GM12891 (cell line): ENCODE results near the gene LNPEP.

Experiments used
- DNase-seq: peaks from one replicate; pipeline ENCODE4 v3.0.0; 2011; ENCODE audit warnings: low spot score; ENCODE audit not compliant: insufficient read length
- FAIRE-seq: peaks from 2 replicates; lab custom pipeline; 2011; peaks lifted over from hg19 to GRCh38; lab: Jason Lieb, UNC
- PAX5 ChIP-seq: IDR thresholded peaks from 2 replicates; pipeline ENCODE4 v1.6.1; 2011; ENCODE audit warnings: low read length, moderate library complexity, mild to moderate bottlenecking; ENCODE audit not compliant: insufficient read depth, severe bottlenecking
- POLR2A ChIP-seq: IDR thresholded peaks from 2 replicates; pipeline ENCODE4 v1.6.1; 2011; ENCODE audit warnings: low read depth, low read length, control low read depth
- POLR2AphosphoS5 ChIP-seq: IDR thresholded peaks from 2 replicates; pipeline ENCODE4 v1.6.1; 2011; ENCODE audit warnings: low read depth, low read length, control low read depth
- POU2F2 ChIP-seq: IDR thresholded peaks from 2 replicates; pipeline ENCODE4 v1.6.1; 2011; ENCODE audit warnings: low read depth, mild to moderate bottlenecking, control low read depth, low read length, moderate library complexity
- SPI1 ChIP-seq: IDR thresholded peaks from 2 replicates; pipeline ENCODE4 v1.6.1; 2011; ENCODE audit warnings: low read depth, low read length, control low read depth
- TAF1 ChIP-seq: IDR thresholded peaks from 2 replicates; pipeline ENCODE4 v1.6.1; 2011; ENCODE audit warnings: low read depth, low read length, control low read depth

LNPEP gene

DNA sequence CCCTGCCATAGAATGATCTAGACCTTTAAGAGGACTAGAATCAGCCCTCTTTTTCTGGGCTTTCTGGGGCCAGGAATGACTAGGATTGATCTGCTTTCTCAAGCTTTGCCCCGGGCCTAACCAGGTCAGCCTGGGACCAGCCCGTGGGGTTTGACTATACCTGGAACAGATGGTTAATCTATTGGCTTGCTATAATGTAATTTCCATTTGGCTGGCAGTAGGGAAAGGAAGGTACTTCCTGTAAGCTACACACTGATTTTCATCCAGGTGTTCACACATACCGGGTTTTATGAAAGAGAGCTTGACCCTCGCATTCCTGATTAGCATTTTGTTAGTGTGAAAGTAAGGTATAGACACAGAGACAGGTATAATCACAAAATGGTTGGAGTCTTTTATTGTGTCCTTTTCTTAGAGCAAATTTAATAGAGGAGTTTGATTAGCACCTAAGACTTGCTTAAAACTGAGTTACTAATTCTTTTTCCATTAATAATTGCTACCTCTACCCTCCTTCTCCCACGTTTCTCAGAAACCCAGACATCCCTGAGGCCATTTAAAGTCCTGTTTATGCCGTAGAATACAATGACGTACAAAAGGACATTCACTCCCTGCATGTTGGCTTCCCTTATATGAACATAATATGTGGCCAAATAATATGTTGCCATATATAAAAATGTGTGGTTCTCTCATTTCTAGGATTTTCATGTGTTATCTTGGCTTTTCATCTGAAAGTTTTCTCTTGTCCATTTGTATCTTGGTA, 17.3 kb downstream of the LNPEP start:
- no peak for FAIRE-seq

DNA sequence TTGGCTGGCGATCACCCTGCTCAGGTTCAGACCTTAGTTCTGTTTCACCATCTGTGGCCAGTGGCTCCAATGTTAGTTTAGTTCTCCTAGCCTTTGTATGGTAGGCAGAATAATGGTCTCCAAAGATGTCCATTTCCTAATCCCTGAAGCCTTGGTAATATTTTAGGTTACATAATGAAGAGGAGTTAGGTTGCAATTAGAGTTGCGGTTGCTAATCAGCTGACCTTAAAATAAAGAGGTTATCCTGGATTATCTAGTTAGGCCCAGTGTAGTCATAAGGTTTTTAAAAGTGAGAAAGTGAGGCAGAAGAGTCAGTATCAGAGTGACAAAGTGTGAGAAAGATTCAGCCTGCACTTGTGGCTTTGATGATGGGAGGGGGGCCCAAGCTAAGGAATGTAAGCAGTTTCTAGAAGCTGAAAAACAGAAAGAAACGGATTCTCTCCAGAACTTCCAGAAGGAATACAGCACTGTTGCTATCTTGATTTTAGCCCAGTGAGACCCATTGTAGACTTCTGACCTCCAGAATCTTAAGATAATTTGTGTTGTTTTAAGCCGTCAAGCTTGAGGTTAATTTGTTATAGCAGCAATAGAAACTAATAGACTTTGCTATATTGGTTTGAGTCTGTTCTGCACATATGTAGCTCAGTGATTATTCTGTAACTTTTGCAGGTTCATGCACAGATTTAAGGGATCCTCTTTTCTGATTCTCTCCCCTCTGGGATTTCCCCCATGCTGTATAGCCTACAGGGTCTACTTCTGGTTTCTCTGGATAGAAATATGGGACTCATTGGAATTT, 21.6 kb downstream of the LNPEP start:
- no peak for DNase-seq
- TF ChIP-seq POU2F2, result no peak
- no peak for TF ChIP-seq SPI1
- FAIRE-seq, result peak; percentile 87

More for the DNA sequence above, 17.3 kb downstream of the LNPEP start:
- TF ChIP-seq POLR2A (no peak), POU2F2 (no peak), TAF1 (no peak), PAX5 (no peak), SPI1 (no peak), POLR2AphosphoS5 (no peak)
- no peak for DNase-seq

DNA sequence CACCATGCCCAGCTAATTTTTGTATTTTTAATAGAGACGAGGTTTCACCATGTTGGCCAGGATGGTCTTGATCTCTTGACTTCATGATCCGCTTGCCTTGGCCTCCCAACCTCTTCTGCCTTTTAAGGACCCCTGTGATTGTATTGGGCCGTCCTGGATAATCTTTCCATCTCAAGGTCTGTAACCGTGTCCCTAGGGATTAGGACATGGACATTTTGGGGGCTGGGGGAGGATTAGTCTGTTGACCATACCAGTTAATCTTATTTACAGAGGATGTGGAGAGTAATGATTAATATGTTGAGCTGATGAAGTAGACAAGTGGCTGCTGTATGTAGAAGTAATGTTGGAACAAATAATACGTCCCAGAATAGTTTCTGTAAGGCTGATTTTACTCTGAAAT, 23.1 kb downstream of the LNPEP start:
- TF ChIP-seq POU2F2, result no peak
- no peak for TF ChIP-seq POLR2A
- TF ChIP-seq PAX5, result no peak
- TF ChIP-seq POLR2AphosphoS5, result no peak
- TF ChIP-seq SPI1, result no peak
- no peak for TF ChIP-seq TAF1
- FAIRE-seq, result no peak

DNA sequence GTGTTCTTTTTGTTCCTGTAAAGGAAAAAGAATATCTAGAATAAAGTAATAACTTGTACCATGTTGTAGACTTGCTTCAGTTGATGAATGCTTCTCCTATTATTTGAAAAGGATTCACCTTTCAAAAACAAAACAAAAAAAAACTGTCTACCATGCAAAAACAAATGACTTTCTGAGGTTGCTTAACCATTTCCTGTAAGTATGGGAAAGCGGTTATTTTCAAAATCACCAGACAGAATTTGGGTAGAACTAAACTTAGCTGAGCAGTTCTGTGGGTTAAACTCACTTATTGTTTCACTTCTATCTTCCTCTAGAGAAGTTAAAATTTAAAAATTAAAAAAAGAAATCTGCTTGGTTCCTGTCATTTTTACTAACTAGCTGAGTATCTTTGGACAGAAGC, 25.2 kb downstream of the LNPEP start:
- peak; percentile 95 for FAIRE-seq
- DNase-seq, result no peak
- TF ChIP-seq POLR2A (no peak), POU2F2 (no peak), SPI1 (0 out of 2 replicates have a peak, but pooled peaks have one; percentile 1)

More for the DNA sequence above, 23.1 kb downstream of the LNPEP start:
- no peak for DNase-seq

DNA sequence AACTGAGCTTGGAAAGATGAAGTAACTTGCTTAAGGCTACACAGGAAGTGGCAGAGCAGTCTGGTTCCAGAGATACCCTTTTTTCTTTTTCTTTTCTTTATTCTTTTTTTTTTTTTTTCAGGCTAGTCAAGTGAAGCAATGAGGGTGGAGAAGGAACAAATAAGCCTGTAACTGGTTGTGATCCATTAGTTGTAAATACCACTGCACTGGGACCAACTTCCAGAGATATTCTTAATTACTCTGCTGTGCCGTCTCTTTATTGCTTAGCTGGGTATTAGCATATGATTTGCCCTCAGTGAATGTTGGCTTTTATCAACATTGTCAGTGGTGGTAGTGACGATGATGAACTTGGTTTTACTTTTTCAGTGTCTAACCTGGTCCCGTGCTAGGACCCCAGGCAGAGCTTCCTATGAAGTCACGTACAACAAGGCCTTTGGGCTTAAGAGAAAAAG, 26.7 kb downstream of the LNPEP start:
- peak; percentile 71 for FAIRE-seq

DNA sequence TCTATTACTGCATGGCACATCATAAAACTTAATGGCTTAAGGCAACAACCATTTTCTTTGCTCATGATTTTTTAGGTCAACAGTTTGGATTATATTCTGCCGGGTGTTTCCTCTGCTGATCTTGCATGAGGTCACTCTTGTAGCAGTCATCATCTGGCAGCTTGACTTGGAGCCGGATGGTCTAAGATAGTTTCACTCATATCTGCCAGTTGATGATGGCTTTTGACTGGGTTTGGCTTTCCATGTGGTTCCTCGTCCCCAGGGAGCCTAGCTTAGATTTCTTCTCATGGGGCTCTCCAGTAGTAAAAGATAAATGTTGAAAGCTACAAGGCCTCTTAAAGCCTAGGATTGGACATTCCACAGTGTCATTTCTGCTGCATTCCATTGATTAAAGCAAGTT, 27.4 kb downstream of the LNPEP start:
- DNase-seq (no peak), FAIRE-seq (peak; percentile 95)
- TF ChIP-seq POU2F2 (no peak), SPI1 (no peak), POLR2A (no peak), PAX5 (no peak), POLR2AphosphoS5 (no peak), TAF1 (no peak)

More for the DNA sequence above, 26.7 kb downstream of the LNPEP start:
- no peak for DNase-seq
- TF ChIP-seq POU2F2 (no peak), TAF1 (no peak), POLR2AphosphoS5 (no peak), POLR2A (no peak), PAX5 (no peak), SPI1 (no peak)

DNA sequence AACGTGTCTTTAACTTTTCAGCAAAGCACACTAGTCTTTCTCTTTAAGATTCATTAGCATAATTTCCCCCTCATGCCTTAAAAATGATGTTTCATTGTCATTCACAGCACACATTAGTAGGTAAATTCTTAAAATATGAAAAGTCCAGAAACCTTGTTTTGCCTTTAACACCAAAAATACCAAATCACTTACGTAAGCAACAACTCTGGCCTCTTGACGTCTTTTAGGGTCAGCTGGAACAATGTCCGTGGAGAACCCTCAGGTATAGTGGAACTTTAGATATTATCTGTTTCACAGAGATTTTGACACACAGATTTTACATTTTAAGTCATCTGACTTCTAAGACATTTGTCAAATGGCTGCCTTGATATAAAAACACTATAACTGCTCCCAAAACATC, 30.9 kb downstream of the LNPEP start:
- DNase-seq, result no peak
- no peak for FAIRE-seq
- TF ChIP-seq POLR2A (no peak), PAX5 (no peak), POU2F2 (no peak), TAF1 (no peak), POLR2AphosphoS5 (no peak), SPI1 (no peak)

DNA sequence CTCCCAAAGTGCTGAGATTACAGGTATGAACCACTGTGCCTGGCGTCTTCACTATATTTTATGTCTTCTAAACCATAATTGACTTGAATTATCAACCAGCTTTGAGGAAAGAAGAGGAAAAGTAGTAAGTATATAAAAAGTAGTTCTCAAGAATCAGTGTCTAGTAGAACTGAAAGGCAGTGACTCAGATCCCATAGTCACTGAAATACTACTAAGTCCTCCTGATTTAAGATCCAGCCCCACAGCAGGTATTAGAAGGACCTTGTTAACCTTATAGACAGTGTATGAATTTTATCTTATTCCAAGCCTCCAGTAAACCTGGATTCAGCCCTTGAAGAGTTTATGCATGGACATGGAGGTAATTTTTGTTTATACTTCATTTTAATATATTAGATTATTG, 31.5 kb downstream of the LNPEP start:
- no peak for TF ChIP-seq PAX5
- TF ChIP-seq POU2F2, result no peak
- no peak for TF ChIP-seq SPI1
- TF ChIP-seq POLR2A, result no peak
- TF ChIP-seq TAF1, result no peak
- TF ChIP-seq POLR2AphosphoS5, result no peak
- no peak for DNase-seq
- no peak for FAIRE-seq

DNA sequence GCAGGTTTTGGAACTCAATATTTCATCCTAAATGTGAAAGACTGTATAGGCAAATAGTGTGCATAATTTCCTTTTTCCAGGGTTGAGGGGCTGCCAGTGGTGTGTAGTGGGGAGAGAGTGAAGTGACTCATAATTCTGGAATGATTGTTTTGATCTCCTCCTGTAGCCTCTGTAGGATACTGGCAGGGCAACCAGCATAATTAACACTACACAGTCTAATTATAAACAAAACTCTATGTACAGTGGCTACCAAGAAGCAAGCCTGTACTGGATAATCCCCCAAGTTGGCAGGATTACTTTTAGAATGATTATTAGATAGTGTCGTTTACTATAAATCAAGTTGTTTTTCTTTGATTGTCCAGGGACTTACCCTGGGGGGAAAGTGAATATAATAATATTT, 32.2 kb downstream of the LNPEP start:
- no peak for FAIRE-seq
- TF ChIP-seq POLR2AphosphoS5 (no peak), PAX5 (no peak), POU2F2 (no peak), TAF1 (no peak), SPI1 (no peak), POLR2A (no peak)

More for the DNA sequence above, 32.2 kb downstream of the LNPEP start:
- no peak for DNase-seq
